ENCODE data around the gene CDHR3. TPM values are rescaled to one million over a fixed set of nuclear protein-coding genes. Genes with fewer than 3 reads are reported as not detected.

Gene CDHR3
- total and polyA plus RNA-seq, 4 experiments from 2014 or later: 1.3 to 12.1 (median 6.7) TPM

- H3K27ac Mint-ChIP-seq: no peak overlapping the region
- H3K36me3 ChIP-seq (ENCODE audit: insufficient read depth, low read length): no peaks in the 10 kb centered on the region
- no peaks in the 10 kb centered on the region for H3K4me1 ChIP-seq (ENCODE audit: insufficient read depth, low read length)
- ChIA-PET CTCF (ENCODE audit: partially characterized antibody) (interaction anchor here (0.7 to 13.1 kb wide), 8 partner anchors 9 to 391 kb away, joined by 3 to 212 read pairs (median 8); no protein-coding TSS in a partner anchor), POLR2A (ENCODE audit: partially characterized antibody) (interaction anchor here (1.9 kb wide), 1 partner anchor 26 kb away, joined by 8 read pairs; no protein-coding TSS in a partner anchor)
- H3K27me3 ChIP-seq (ENCODE audit: insufficient read depth, low read length): no peaks in the 10 kb centered on the region
- H3K4me3 Mint-ChIP-seq: no peak overlapping the region
- intact Hi-C loops (cut with micrococcal nuclease): no loop called here
- DNase-seq: no peak
- no peaks in the 10 kb centered on the region for H3K9me3 ChIP-seq (ENCODE audit: control insufficient read depth in 1 of 2, low read length in 2 of 2)
- H3K27me3 Mint-ChIP-seq: peaks cover 1 to 3% of the 10 kb centered on the region in 2 donors
- no peaks in the 10 kb centered on the region for H3K4me1 Mint-ChIP-seq
- H3K4me3 ChIP-seq (ENCODE audit: low read length in 2 of 2): no peak overlapping the region
- no peaks in the 10 kb centered on the region for H3K36me3 Mint-ChIP-seq
- no peaks in the 10 kb centered on the region for H3K9me3 Mint-ChIP-seq
- H3K27ac ChIP-seq (ENCODE audit: low read depth, low read length): no peak overlapping the region
Measured at GRCh38 chr7:106047818-106048705, 85.0 kb downstream of the CDHR3 start.

- no peak for DNase-seq
- no peaks in the 10 kb centered on the region for H3K9me3 ChIP-seq (ENCODE audit: control insufficient read depth in 1 of 2, low read length in 2 of 2)
- ChIA-PET POLR2A (ENCODE audit: partially characterized antibody) (no interaction called here), CTCF (ENCODE audit: partially characterized antibody) (interaction anchor here (2.4 to 13.1 kb wide), 4 partner anchors 8 to 287 kb away, joined by 9 to 212 read pairs (median 18); no protein-coding TSS in a partner anchor)
- no peaks in the 10 kb centered on the region for H3K4me1 ChIP-seq (ENCODE audit: insufficient read depth, low read length)
- Mint-ChIP-seq H3K27me3 (peaks cover 1 to 3% of the 10 kb centered on the region in 2 donors), H3K4me3 (no peak overlapping the region), H3K4me1 (no peaks in the 10 kb centered on the region), H3K9me3 (no peaks in the 10 kb centered on the region), H3K36me3 (no peaks in the 10 kb centered on the region), H3K27ac (no peak overlapping the region)
- H3K27ac ChIP-seq (ENCODE audit: low read depth, low read length): no peak overlapping the region
- intact Hi-C loops (cut with micrococcal nuclease): no loop called here
- no peaks in the 10 kb centered on the region for H3K27me3 ChIP-seq (ENCODE audit: insufficient read depth, low read length)
- H3K4me3 ChIP-seq (ENCODE audit: low read length in 2 of 2): no peak overlapping the region
- H3K36me3 ChIP-seq (ENCODE audit: insufficient read depth, low read length): no peaks in the 10 kb centered on the region
Measured at GRCh38 chr7:106048706-106049020, 85.6 kb downstream of the CDHR3 start.

DNA sequence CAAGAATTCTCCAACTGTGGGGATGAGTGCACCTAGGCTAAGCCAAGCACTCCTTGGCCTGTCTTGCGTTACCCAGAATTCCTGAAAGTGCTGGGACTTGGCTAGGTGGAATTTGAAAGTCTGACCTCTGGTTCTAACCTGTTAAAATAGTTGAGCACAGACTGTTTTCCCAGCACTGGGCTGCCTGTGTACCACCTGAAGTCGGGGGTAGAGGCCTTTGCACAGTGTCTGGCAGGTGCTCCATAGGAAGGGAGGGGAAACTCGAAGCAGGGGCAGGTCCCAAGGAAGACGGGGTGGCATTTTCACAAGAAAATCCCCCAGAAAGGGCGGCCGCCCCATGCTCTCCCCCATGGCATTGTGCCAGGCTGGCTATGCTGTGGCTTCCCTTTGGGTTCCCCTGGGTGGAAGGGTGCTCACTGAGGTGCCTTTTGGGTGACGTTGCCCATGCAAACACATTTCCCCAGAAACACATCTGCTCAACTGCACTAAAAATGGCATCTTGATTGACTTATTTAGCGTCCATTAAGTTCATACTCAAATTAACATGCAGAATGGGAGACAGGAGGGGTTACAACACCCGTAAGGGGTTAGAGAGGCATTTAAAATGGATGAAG is 86.2 kb downstream of the CDHR3 start:
- H3K27me3 Mint-ChIP-seq: peaks cover 1 to 3% of the 10 kb centered on the region in 2 donors
- H3K36me3 Mint-ChIP-seq: no peaks in the 10 kb centered on the region
- POLR2A ChIA-PET (ENCODE audit: partially characterized antibody): no interaction called here
- intact Hi-C loops (cut with micrococcal nuclease): no loop called here
- CTCF ChIA-PET (ENCODE audit: partially characterized antibody): interaction anchor here (2.4 to 13.1 kb wide), 4 partner anchors 8 to 288 kb away, joined by 9 to 212 read pairs (median 18); no protein-coding TSS in a partner anchor
- no peak overlapping the region for H3K27ac Mint-ChIP-seq
- H3K9me3 ChIP-seq (ENCODE audit: control insufficient read depth in 1 of 2, low read length in 2 of 2): no peaks in the 10 kb centered on the region
- no peak overlapping the region for H3K4me3 ChIP-seq (ENCODE audit: low read length in 2 of 2)
- no peak for DNase-seq
- H3K4me1 ChIP-seq (ENCODE audit: insufficient read depth, low read length): no peaks in the 10 kb centered on the region
- H3K27ac ChIP-seq (ENCODE audit: low read depth, low read length): no peak overlapping the region
- no peaks in the 10 kb centered on the region for H3K36me3 ChIP-seq (ENCODE audit: insufficient read depth, low read length)
- H3K4me3 Mint-ChIP-seq: no peak overlapping the region
- H3K4me1 Mint-ChIP-seq: no peaks in the 10 kb centered on the region
- H3K27me3 ChIP-seq (ENCODE audit: insufficient read depth, low read length): no peaks in the 10 kb centered on the region
- no peaks in the 10 kb centered on the region for H3K9me3 Mint-ChIP-seq

DNA sequence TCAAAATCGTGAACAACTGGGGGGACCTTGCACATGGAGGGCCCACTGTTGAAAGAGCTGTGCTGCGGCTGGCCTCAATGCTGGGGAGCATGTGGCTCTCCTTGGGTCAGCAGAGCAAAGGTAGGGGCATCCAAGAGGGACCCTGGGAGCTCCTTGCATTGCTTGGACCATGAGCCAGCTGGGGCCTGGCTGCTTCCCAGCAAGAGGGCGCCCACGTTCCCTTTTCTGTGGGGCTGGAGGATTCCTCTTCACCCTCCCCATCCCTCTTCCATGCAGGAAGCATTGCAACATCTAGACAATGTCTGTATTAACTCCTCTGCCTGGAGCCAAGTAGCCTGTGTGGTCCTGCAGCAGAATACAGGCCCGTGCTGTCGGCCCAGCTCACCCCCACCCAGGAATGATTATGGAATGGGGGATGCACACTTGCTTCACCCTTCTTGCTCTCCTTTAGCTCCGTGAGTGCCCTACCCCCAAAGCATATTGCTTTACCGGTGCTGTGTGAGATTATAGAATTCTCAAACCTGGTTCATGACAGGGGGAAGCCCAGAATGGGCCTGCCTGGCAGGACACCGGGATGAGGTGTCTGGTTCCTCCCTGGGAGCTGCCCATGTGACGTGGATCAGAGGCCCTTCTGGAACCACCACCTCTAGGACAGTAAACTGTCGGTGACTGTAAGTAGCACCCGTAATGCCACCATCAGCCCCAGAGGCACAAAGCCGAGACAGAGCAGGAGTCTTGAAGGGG is 87.1 kb downstream of the CDHR3 start:
- Histone ChIP-seq H3K36me3 (ENCODE audit: insufficient read depth, low read length) (no peaks in the 10 kb centered on the region), H3K4me1 (ENCODE audit: insufficient read depth, low read length) (no peaks in the 10 kb centered on the region), H3K27ac (ENCODE audit: low read depth, low read length) (no peak overlapping the region), H3K9me3 (ENCODE audit: control insufficient read depth in 1 of 2, low read length in 2 of 2) (no peaks in the 10 kb centered on the region), H3K27me3 (ENCODE audit: insufficient read depth, low read length) (no peaks in the 10 kb centered on the region), H3K4me3 (ENCODE audit: low read length in 2 of 2) (no peak overlapping the region)
- Mint-ChIP-seq H3K27me3 (no peaks in the 10 kb centered on the region), H3K27ac (no peak overlapping the region), H3K4me3 (no peak overlapping the region), H3K9me3 (no peaks in the 10 kb centered on the region), H3K4me1 (no peaks in the 10 kb centered on the region), H3K36me3 (no peaks in the 10 kb centered on the region)
- intact Hi-C loops (cut with micrococcal nuclease): loop anchor here (10.0 kb wide), 1 partner anchor 415 kb away; no protein-coding TSS in a partner anchor
- DNase-seq: no peak
- CTCF ChIA-PET (ENCODE audit: partially characterized antibody): interaction anchor here (0.6 to 1.6 kb wide), 5 partner anchors 9 to 116 kb away, joined by 3 to 4 read pairs (median 3); no protein-coding TSS in a partner anchor
- POLR2A ChIA-PET (ENCODE audit: partially characterized antibody): no interaction called here

- Histone ChIP-seq H3K27ac (ENCODE audit: low read depth, low read length) (no peak overlapping the region), H3K27me3 (ENCODE audit: insufficient read depth, low read length) (no peaks in the 10 kb centered on the region), H3K4me3 (ENCODE audit: low read length in 2 of 2) (no peak overlapping the region), H3K4me1 (ENCODE audit: insufficient read depth, low read length) (no peaks in the 10 kb centered on the region), H3K9me3 (ENCODE audit: control insufficient read depth in 1 of 2, low read length in 2 of 2) (no peaks in the 10 kb centered on the region), H3K36me3 (ENCODE audit: insufficient read depth, low read length) (no peaks in the 10 kb centered on the region)
- Mint-ChIP-seq H3K36me3 (no peaks in the 10 kb centered on the region), H3K9me3 (no peaks in the 10 kb centered on the region), H3K4me3 (no peak overlapping the region), H3K27me3 (no peaks in the 10 kb centered on the region), H3K4me1 (no peaks in the 10 kb centered on the region), H3K27ac (no peak overlapping the region)
- ChIA-PET POLR2A (ENCODE audit: partially characterized antibody) (no interaction called here), CTCF (ENCODE audit: partially characterized antibody) (interaction anchor here (0.6 to 2.4 kb wide), 7 partner anchors 9 to 394 kb away, joined by 3 to 5 read pairs (median 4); no protein-coding TSS in a partner anchor)
- DNase-seq: no peak
- intact Hi-C loops (cut with micrococcal nuclease): loop anchor here (10.0 kb wide), 1 partner anchor 414 kb away; no protein-coding TSS in a partner anchor
Measured at GRCh38 chr7:106050746-106051117, 87.7 kb downstream of the CDHR3 start.

DNA sequence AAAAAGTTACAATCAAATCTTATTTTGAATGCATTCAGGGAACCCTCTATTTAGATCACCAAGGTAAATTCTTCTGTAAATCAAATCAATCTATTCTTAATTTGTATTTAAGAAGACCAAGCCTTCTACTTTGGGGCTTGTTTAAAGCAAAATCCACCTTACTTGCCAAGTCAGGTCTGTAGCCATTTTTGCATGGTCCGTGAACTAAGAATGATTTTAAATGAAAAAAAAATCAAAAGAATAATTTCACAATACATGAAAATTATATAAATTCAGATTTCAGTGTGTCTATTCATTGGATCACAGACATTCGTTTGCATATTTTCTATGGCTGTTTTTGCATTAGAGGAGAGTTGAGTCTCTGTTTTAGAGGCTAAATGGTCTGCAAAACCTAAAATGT is 89.6 kb downstream of the CDHR3 start:
- H3K27ac Mint-ChIP-seq: no peak overlapping the region
- no peaks in the 10 kb centered on the region for H3K9me3 Mint-ChIP-seq
- no peaks in the 10 kb centered on the region for H3K27me3 ChIP-seq (ENCODE audit: insufficient read depth, low read length)
- CTCF ChIA-PET (ENCODE audit: partially characterized antibody): interaction anchor here (2.0 to 2.4 kb wide), 2 partner anchors 101 to 396 kb away, joined by 5 read pairs; no protein-coding TSS in a partner anchor
- peaks cover 7% of the 10 kb centered on the region for H3K4me1 ChIP-seq (ENCODE audit: insufficient read depth, low read length)
- H3K27ac ChIP-seq (ENCODE audit: low read depth, low read length): no peak overlapping the region
- H3K27me3 Mint-ChIP-seq: peaks cover 0 to 4% of the 10 kb centered on the region in 2 donors
- H3K4me3 ChIP-seq (ENCODE audit: low read length in 2 of 2): no peak overlapping the region
- H3K9me3 ChIP-seq (ENCODE audit: control insufficient read depth in 1 of 2, low read length in 2 of 2): no peaks in the 10 kb centered on the region
- no peaks in the 10 kb centered on the region for H3K36me3 ChIP-seq (ENCODE audit: insufficient read depth, low read length)
- no peak for DNase-seq
- intact Hi-C loops (cut with micrococcal nuclease): loop anchor here (10.0 kb wide), 1 partner anchor 412 kb away; no protein-coding TSS in a partner anchor
- peaks cover 4 to 11% (median 7%) of the 10 kb centered on the region in 4 donors for H3K4me1 Mint-ChIP-seq
- no peaks in the 10 kb centered on the region for H3K36me3 Mint-ChIP-seq
- POLR2A ChIA-PET (ENCODE audit: partially characterized antibody): no interaction called here
- H3K4me3 Mint-ChIP-seq: no peak overlapping the region

Measured in CD4-positive, alpha-beta memory T cell (primary cell).